Stimulated activated CD4-positive, alpha-beta T cell treated with anti-CD3 and anti-CD28 coated beads, Interleukin-12 subunit alpha, Interleukin-12 subunit beta, amount 100 ng/mL, for 4 hours (primary cell): ENCODE results near the gene CDK5R1.
A peak's percentile ranks its signal among the peaks of the same experiment; 100 is the strongest.
"Not testable (repeated sequence)": the region's sequence is repeated elsewhere in the genome, so short reads cannot be mapped to it uniquely, and the experiment has no call there.

Experiments
- DNase-seq: peaks from one replicate; pipeline ENCODE4 v3.0.0-alpha.2; 2020

The CDK5R1 gene

GRCh38 chr17:32486701-32487472 is at the start of gene CDK5R1:
TSS of gene CDK5R1 (plus strand) at chr17:32486993. CDS start at chr17:32487621, 628 bp downstream.
- peak; percentile 71 for DNase-seq

- no peak for DNase-seq
Measured at GRCh38 chr17:32440722-32441121, 46.1 kb upstream of the CDK5R1 start.

GRCh38 chr17:32441886-32442285 is 44.9 kb upstream of the CDK5R1 start:
- DNase-seq = no peak

- DNase-seq = no peak
Measured at GRCh38 chr17:32443827-32444300, 42.9 kb upstream of the CDK5R1 start.

GRCh38 chr17:32444301-32445073 is 42.3 kb upstream of the CDK5R1 start, which contains the start of gene PSMD11:
TSS of gene PSMD11 (plus strand) at chr17:32444510. CDS start at chr17:32444524, 14 bp downstream.
- DNase-seq = peak; percentile 99

GRCh38 chr17:32445074-32445415 is 41.7 kb upstream of the CDK5R1 start:
- peak; percentile 28 for DNase-seq

GRCh38 chr17:32445497-32445896 is 41.3 kb upstream of the CDK5R1 start:
- DNase-seq = no peak

- no peak for DNase-seq
Measured at GRCh38 chr17:32445971-32446370, 40.8 kb upstream of the CDK5R1 start.

GRCh38 chr17:32446949-32447348 is 39.8 kb upstream of the CDK5R1 start:
- DNase-seq = no peak

- DNase-seq = no peak
Measured at GRCh38 chr17:32449963-32450362, 36.8 kb upstream of the CDK5R1 start.

GRCh38 chr17:32450379-32450778 is 36.4 kb upstream of the CDK5R1 start:
- DNase-seq = not testable (repeated sequence)

- no peak for DNase-seq
Measured at GRCh38 chr17:32451879-32452278, 34.9 kb upstream of the CDK5R1 start.

GRCh38 chr17:32452281-32452680 is 34.5 kb upstream of the CDK5R1 start:
- no peak for DNase-seq

- no peak for DNase-seq
Measured at GRCh38 chr17:32453370-32453769, 33.4 kb upstream of the CDK5R1 start.

GRCh38 chr17:32458371-32458770 is 28.4 kb upstream of the CDK5R1 start:
- DNase-seq = no peak

- no peak for DNase-seq
Measured at GRCh38 chr17:32460054-32460453, 26.7 kb upstream of the CDK5R1 start.

GRCh38 chr17:32461498-32461852 is 25.3 kb upstream of the CDK5R1 start:
- no peak for DNase-seq

- DNase-seq = peak; percentile 59
Measured at GRCh38 chr17:32461853-32462617, 24.8 kb upstream of the CDK5R1 start.

GRCh38 chr17:32463304-32463703 is 23.5 kb upstream of the CDK5R1 start:
- DNase-seq = no peak

- no peak for DNase-seq
Measured at GRCh38 chr17:32464374-32464773, 22.4 kb upstream of the CDK5R1 start.

GRCh38 chr17:32467949-32468348 is 18.8 kb upstream of the CDK5R1 start:
- no peak for DNase-seq

GRCh38 chr17:32470405-32471167 is 16.2 kb upstream of the CDK5R1 start:
- no peak for DNase-seq

GRCh38 chr17:32471652-32472051 is 15.1 kb upstream of the CDK5R1 start:
- DNase-seq = no peak
